KOPT-K1 (cell line): ENCODE measurements around the gene USB1.

Experiments used
- H3K27ac ChIP-seq: fragments of 200-600 bp; sonication (generic); 2 replicates; pipeline ENCODE4 v1.5.1; 2016; ENCODE audit warnings: antibody characterized with exemption, mild to moderate bottlenecking, low read depth, low read length; ENCODE audit not compliant: poor library complexity, severe bottlenecking
- H3K36me3 ChIP-seq: fragments of 200-600 bp; sonication (generic); 2 replicates; pipeline ENCODE4 v1.5.1; 2017; ENCODE audit warnings: antibody characterized with exemption, mild to moderate bottlenecking, low read length, moderate library complexity; ENCODE audit not compliant: insufficient read depth
- H3K9me3 ChIP-seq: fragments of 200-600 bp; sonication (generic); 2 replicates; pipeline ENCODE4 v1.5.1; 2017; ENCODE audit warnings: antibody characterized with exemption, low read length, mild to moderate bottlenecking; ENCODE audit not compliant: insufficient read depth, poor library complexity, severe bottlenecking

The USB1 gene, protein sequence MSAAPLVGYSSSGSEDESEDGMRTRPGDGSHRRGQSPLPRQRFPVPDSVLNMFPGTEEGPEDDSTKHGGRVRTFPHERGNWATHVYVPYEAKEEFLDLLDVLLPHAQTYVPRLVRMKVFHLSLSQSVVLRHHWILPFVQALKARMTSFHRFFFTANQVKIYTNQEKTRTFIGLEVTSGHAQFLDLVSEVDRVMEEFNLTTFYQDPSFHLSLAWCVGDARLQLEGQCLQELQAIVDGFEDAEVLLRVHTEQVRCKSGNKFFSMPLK

DNA sequence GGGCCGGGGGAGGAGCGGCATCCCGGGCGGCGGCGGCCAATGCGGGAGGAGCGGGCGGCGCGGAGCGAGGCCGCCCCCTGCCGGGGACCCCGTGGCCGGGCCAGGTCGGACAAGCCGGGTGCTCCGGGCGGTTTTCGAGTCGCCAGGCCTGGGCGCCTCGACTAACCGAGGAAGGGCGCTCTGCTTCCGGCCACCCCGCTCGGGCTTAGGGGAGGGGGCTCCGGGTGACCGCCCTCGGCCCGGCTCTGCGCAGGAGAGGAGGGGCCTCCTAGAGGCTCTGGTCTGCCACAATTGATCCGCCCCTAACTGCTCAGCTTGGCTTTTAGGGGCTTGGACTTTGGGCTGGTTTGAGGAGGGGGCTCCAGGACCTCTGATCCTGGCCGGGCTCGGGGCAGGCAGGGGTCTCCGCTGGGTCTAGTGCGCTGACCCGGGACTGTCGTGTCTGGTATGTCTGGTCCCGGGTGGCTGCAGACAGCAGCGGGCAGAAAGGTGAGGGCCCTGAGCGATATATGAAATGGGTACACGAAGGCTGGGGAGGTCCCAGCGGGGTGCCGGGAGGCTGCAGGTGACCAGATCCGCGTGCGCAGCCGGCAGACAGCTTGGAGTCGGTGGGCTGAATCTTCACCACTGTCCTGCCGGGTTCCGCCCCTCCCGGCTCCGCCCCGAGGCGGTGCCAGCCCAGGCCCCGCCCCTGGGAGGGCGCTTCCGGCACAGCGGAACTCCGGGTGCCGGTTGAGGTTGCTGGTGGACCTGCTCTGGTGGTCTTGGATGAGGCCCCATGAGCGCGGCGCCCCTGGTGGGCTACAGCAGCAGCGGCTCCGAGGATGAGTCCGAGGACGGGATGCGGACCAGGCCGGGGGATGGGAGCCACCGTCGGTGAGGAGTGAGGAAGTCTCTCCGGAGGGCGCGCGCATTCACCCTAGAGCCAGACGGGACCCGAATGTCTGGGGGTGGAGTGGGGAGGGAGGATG, at the start of gene USB1:
USB1 (plus strand) TSS at position 702 of the 971 bp plus-strand sequence; CDS start at position 779, 77 bp downstream.
- Histone ChIP-seq H3K27ac (peak within 1 kb of the TSS; percentile 62), H3K36me3 (peaks cover 49% of the 10 kb centered on the region), H3K9me3 (peaks cover 2% of the 10 kb centered on the region)

DNA sequence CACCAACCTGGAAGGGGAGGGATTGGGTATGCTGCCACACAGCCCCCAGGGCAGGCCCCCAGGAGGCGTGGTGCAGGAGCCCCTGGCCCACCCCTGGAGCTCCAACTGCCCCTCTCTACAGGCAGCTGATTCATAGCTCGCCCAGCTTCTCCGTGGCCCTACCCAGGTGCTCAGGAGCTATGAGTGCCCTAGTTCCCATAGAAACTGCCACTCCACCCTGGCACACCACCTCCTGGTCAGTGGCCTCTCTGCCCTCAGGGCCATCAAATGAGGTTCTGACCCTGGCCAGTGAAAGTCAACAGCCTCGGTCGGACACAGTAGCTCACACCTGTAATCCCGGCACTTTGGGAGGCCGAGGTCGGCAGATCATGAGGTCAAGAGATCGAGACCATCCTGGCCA, 48.3 kb upstream of the USB1 start:
- Histone ChIP-seq H3K36me3 (no peaks in the 10 kb centered on the region), H3K9me3 (no peaks in the 10 kb centered on the region), H3K27ac (no peak overlapping the region)

DNA sequence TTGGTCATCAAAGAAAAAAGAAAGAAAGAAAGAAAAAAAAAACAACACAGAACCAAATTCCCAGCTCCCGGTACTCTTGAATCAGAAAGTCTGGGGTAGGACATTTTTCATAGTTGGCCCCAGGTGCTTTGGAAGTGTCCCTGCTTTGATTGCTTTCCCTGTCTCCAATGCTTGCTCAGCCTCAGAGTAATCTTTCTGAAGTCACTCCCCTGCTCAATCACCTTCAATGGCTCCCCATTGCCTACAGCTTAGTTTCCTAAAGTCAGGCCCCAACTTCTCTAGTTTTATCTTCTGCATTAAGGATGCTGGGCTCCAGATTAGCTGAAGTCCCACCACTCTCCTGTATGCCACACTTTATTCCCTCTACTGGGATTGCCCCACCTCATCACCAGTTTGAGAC, 47.4 kb upstream of the USB1 start:
- no peaks in the 10 kb centered on the region for H3K9me3 ChIP-seq
- no peaks in the 10 kb centered on the region for H3K36me3 ChIP-seq
- H3K27ac ChIP-seq: no peak overlapping the region

DNA sequence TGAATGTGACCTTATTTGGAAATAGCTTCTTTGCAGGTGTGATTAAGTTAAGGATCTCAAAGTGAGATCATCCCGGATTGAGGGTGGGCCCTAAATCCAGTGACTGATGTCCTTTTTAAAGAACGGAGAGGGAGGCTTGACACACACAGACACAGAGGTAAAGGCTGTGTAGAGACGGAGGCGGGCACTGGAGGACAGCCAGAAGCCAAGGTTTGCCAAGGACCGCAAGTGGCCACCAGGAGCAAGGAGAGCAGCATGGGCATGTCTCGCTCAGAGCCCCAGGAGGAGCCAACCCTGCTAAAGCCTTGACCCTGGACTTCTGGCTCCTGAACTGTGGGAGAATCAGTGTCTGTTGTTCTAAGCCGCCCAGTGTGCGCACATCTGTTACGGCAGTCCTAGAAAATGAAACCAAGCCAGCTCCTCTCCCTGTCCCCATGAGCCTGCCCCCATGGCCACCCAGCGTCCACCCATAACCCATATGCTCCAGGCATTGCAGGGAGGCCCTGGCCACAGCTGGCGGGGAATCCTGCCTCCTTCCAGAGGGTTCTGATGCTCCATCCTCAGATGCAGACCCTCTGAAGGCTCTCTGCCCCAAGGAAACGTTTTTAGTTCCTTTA, 45.5 kb upstream of the USB1 start:
- H3K27ac ChIP-seq: no peak overlapping the region
- no peaks in the 10 kb centered on the region for H3K36me3 ChIP-seq

DNA sequence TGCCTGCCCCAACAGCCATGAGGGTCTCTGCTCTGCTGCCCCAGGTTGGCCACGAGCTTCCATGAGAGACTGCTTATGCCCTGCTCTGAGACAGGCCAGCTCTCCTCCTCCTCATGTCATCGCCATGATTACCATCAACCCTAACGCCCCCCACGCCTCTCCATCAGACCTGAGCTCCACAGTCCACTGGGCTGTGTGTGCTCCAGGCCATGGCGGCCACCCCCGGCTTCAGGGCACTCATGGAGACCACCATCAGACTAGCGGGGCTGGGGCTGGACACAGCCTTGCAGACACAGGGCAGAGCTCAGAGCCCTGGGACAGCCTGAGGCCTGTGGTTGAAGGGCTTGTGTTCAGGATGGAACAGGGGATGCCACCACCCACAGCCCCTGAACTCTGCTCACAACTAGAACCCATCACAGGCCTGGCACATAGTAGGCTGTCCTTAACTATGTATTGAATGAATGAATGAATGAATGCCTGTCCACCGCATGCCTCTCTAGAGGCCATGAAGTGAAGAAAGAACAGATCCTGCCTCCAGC, 44.9 kb upstream of the USB1 start:
- no peak overlapping the region for H3K27ac ChIP-seq
- H3K36me3 ChIP-seq: no peaks in the 10 kb centered on the region
- no peaks in the 10 kb centered on the region for H3K9me3 ChIP-seq

More for the DNA sequence above, 45.5 kb upstream of the USB1 start:
- H3K9me3 ChIP-seq: no peaks in the 10 kb centered on the region

DNA sequence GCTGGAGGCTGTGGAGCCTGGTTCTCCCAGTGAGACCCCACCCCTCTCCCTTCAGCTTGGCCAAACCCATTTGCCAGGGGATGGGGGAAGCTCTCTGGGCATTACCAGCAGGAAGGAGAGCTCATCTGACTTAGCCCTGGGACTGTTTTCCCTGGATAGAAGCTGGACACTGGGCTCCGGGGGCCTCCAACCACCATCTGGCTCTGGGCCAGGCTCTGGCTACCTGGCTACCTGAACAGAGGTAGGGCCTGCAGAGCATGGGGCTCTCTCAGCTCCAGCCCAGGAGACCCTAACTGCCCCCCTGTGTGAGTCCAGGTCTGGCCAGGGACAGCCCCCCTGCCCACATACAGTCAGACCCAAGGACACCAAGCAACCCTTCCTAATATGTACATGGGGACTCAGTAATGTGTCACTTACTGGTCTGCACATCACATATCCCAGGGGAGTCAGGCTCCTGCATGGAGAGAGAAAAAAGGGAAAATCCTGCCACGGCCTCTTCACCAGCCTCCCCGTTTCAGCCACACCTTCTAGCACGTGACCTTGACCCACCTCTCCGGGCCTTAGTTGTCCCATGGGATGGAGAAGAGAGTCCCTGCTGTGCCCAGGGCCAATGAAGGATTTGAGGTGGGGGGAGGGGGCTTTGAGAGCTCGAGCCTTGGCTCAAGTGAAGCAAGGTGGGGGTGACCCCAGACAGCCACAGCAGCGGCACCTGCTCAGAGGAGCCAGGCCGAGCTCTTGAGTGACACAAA, 44.1 kb upstream of the USB1 start:
- H3K27ac ChIP-seq: no peak overlapping the region
- no peaks in the 10 kb centered on the region for H3K36me3 ChIP-seq
- no peaks in the 10 kb centered on the region for H3K9me3 ChIP-seq

DNA sequence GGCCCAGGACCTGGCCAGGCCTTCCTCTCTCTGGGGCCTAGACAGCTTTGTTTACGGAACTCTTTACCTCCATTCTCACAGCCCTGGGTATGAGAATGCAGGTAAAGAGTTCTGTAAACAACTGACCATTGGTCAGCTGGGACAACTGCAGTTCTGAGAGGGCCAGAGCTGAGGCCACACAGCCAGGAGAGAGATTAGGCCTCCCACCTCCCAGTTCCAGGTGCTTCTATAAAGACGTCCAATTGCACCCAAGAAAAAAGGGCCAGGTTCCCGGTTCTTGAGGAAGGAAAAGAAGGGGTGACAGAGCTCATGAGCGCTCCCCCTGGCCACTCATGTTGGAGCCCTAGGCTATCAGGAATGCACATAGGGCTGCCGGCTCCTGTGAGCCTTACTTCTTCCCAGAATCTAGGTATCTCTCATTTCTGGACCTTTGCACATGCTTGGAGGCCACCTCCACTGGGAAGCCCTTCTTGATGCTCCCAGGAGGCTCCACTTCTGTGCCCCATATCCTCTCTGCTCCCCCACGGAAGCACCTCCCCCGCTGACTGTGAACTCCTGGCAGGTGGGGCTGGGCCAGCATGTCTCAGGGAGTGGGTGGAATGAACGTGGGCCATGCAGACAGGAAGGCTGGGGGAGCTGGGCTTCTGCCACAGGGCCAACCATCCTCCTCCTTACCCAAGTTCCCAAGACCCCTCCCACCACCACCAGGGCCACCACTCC, 43.4 kb upstream of the USB1 start:
- H3K9me3 ChIP-seq: no peaks in the 10 kb centered on the region
- no peak overlapping the region for H3K27ac ChIP-seq
- H3K36me3 ChIP-seq: no peaks in the 10 kb centered on the region

DNA sequence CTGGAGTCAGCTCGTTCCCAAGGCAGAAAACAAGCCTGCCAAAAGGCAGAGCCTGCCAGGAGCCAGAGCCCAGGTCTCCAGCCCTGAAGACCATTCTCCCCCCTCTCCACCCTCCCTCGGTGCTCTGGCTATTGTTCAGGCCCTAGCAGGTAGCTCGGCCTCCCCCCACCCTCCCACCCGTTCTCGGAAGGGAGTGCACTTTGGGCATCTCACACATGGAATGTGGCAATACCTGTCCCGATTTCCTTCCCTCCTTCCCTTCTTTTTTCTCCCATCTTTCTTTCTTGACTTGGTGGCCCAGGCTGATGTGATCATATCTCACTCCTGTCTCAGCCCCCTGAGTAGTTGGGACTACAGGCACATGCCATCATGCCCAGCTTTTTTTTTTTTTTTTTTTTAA, 42.7 kb upstream of the USB1 start:
- no peaks in the 10 kb centered on the region for H3K9me3 ChIP-seq
- H3K27ac ChIP-seq: no peak overlapping the region
- no peaks in the 10 kb centered on the region for H3K36me3 ChIP-seq

DNA sequence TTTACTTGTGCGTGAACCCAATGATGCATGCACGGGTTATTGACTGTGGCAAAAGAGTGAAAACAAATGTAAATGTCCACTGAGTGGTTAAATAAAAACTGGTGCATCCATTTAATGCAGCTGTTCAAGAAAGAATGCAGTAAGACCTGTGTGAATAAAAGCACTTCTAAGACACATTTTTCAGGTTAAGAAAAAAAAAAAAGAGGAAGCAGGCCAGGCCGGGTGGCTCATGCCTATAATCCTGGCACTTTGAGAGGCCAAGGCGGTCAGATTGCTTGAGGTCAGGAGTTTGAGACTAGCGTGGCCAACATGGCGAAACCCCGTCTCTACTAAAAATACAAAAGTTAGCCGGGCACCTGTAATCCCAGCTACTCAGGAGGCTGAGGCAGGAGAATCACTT, 42.1 kb upstream of the USB1 start:
- no peaks in the 10 kb centered on the region for H3K9me3 ChIP-seq
- H3K36me3 ChIP-seq: no peaks in the 10 kb centered on the region
- H3K27ac ChIP-seq: no peak overlapping the region

DNA sequence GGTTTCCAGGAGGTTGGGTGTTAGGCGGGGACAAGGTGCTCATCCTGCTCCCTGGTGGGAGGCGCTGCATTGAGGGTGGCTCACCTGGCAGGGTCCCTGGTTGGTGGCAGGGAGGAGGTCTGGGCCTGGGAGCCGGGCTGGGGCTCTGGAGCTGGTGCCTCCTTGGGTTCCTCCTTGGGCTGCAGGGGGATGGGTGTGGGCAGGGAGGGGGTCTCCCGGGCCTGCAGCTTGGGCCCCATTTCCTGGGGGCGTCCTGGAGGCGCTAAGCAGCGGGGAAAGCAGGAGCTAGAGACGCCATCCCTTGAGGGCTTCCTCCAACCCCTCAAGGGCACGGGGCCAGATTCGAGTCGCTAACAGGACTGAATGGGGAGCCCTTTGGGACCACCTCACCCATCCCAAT, 41.4 kb upstream of the USB1 start:
- no peaks in the 10 kb centered on the region for H3K36me3 ChIP-seq
- no peak overlapping the region for H3K27ac ChIP-seq
- no peaks in the 10 kb centered on the region for H3K9me3 ChIP-seq

DNA sequence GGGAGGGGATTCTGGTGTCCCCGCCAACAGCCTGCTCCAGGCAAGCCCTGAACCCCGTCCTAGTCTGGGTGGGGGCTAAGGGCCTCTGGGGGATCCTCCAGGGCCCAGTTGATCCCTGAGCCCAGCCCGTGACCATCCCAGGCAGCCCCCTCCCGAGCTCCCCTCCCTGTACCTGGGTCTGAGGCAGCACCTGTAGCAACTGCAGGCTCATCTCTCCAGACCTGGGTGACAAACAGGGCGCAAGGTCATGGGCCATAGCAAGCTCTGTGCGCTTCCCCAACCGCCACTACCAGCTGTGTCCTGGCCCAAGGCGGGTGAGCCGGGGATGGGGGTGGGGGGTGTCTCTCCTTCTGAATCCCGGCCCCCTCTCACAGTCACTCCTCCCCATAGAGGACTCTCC, 40.9 kb upstream of the USB1 start:
- H3K36me3 ChIP-seq: no peaks in the 10 kb centered on the region
- H3K27ac ChIP-seq: no peak overlapping the region
- no peaks in the 10 kb centered on the region for H3K9me3 ChIP-seq

DNA sequence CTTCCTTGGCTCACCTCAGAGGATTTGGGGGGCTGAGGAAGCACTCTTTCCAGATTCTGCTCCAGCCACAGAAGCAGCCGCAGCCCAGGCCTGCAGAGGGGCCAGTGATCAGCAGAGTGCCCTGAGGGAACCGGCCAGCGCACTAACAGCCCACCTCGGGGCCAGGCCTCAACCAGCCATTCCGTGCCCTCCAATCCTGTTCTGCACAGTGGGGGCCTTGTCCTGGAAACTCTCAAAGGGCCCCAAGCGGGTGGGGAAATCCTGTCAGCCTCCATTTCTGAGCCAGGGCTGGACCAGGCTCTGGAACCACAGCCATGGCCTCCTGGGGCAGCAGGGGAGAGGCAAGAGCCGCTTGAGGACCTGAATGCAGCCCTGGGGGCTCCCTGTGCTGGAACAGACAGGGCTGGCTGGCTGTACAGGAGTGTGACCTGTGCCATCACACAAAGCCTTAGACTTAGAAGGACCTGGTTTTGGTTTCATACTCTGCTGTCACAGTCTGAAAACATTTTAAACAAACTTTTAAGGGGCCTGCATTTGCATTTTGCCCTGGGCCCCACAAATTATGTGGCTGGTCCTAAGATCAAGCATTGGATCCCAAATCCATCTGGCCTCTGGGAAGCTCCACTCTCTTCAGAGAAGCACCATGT, 40.3 kb upstream of the USB1 start:
- H3K36me3 ChIP-seq: no peaks in the 10 kb centered on the region
- H3K27ac ChIP-seq: no peak overlapping the region
- H3K9me3 ChIP-seq: no peaks in the 10 kb centered on the region

DNA sequence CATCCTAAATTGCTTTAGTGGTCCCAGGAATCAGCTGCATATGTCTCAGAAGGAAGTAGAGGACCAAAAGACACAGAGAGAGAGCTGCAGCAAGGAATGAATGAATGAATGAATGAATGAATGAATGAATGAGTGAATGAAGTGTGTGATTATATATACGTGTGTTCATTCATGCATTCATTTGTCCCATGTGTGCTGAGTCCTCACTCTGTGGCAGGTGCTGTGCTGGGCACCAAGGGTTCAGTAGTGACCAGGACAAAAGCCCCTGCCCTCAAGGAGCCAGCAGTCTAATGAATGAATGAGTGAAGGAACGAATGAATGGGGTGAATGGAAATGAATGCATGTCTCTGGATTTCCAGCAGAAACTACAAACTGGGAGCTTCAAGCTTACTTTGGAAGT, 39.7 kb upstream of the USB1 start:
- H3K36me3 ChIP-seq: no peaks in the 10 kb centered on the region
- no peaks in the 10 kb centered on the region for H3K9me3 ChIP-seq
- H3K27ac ChIP-seq: no peak overlapping the region

DNA sequence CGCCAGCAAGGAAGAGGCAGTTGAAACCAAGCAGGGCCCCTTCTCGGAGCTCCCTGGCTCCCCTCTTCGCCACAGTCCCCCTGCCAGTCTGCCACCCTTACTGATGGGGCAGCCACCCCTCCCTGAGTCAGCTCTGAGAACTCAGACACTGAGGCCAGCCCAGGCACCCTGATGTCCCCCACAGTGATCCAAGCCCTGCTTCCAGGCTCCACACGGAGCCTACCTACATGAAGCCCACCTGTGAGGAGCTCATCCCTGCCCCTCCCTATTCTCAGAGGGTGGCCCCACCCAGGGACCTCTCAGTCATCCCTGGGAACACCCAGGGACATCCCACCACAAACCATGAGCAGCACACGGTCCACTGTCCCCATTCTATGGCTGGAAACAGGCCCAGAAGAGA, 39.2 kb upstream of the USB1 start:
- Histone ChIP-seq H3K27ac (no peak overlapping the region), H3K9me3 (no peaks in the 10 kb centered on the region), H3K36me3 (no peaks in the 10 kb centered on the region)
